22Rv1 (cell line): ENCODE measurements around the gene ATOH7.

Experiments
- CTCF ChIP-seq: fragments of 450-650 bp; IDR thresholded peaks from 2 replicates; pipeline ENCODE4 v1.5.1; 2017; ENCODE audit warnings: mild to moderate bottlenecking
- ZFX ChIP-seq: fragments of 450-650 bp; IDR thresholded peaks from 2 replicates; pipeline ENCODE4 v1.6.1; 2017; ENCODE audit warnings: antibody characterized with exemption, borderline replicate concordance

DNA sequence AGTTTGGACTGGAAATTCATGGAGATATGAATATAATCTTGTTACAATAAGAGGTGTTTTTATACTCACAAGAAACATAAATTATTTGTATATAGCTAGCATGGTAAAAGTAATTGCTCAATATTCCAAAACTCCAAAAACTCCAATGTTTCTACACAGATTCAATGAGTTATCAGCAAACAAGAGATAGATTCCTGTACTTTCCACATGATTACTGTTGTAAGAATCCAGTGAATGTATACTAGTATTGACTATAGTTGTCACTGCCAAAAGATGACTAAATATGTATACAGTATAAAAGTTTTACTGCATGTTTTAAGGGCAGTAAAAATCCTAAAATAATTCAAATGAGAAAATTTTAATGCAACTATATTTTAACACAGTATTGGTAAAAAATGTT is 10.7 kb downstream of the ATOH7 start:
- no peak for TF ChIP-seq CTCF
- no peak for TF ChIP-seq ZFX
